ENCODE data around the gene DUSP1. TPM values are rescaled to one million over a fixed set of nuclear protein-coding genes. Genes with fewer than 3 reads are reported as not detected.

The DUSP1 gene
- total and polyA plus RNA-seq, 10 of the 15 experiments (the other 5 are each of a cell fraction or from before 2014, with no cell fraction given) = 1.4 to 6.2 (median 3.9) TPM

DNA sequence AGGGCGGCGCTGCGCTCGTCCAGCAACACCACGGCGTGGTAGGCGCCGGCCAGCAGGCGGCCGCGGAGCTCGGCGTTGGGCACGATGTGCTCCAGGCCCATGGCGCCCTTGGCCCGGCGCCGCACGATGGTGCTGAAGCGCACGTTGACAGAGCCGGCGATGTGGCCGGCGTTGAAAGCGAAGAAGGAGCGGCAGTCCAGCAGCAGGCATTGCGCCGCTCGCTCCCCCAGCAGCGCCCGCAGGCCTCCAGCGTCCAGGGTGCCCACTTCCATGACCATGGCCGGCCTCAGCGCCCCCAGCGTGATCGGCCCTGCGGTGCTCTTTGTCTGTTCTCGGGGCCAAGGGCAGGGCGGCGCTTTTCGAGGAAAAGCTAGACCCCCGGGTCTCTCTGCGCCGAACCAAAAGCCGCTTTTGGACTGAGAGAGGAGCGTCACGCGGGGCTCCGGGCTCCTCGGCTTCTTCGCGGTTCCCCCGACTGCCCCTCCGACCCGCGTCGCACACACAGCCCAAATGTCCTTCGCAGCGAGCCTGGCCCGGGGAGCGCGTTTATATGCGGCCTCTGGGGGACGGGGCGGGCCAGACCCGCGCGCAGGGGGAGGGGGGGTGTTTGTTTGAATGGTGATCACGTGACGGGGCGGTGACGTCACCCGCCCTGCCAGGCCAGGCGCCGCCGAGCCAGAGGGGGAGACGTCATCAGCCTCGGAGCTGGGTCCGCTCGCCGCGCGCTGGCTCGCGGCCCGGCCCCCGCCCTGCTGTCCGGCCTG is at the start of gene DUSP1 (continued):
- TF ChIP-seq RELA (IDR thresholded peaks at IDR 0.05; ENCODE audit: borderline replicate concordance, partially characterized antibody) (no peak), ATF3 (IDR thresholded peaks at IDR 0.05; ENCODE audit: borderline replicate concordance, extremely low read depth, low read depth, low read length) (peak; percentile 72; the same call in 1 of the 2 replicates), KLF5 (IDR thresholded peaks at IDR 0.05; ENCODE audit: partially characterized antibody) (no peak), NFYA (IDR thresholded peaks at IDR 0.05; ENCODE audit: borderline replicate concordance, low read depth, low read length) (no peak), CEBPZ (IDR thresholded peaks at IDR 0.05; ENCODE audit: low read depth, low read length) (no peak), SREBF1 (IDR thresholded peaks at IDR 0.05; ENCODE audit: low read length) (no peak), RBBP5 (conservative IDR thresholded peaks at IDR 0.05) (no peak), ZNF274 (IDR thresholded peaks at IDR 0.05; ENCODE audit: insufficient read depth, insufficient read length) (no peak), SIN3A (IDR thresholded peaks at IDR 0.05; ENCODE audit: low read depth, low read length) (peak; percentile 59; the same call in 1 of the 2 replicates), STAT3 (IDR thresholded peaks at IDR 0.05; ENCODE audit: low read depth, low read length) (no peak), MYB (IDR thresholded peaks at IDR 0.05; ENCODE audit: borderline replicate concordance, low read depth, low read length) (no peak), BCL11A (IDR thresholded peaks at IDR 0.05; ENCODE audit: low read depth, low read length) (no peak), RAD21 (IDR thresholded peaks at IDR 0.05; ENCODE audit: insufficient read depth, low read depth, low read length) (peak; percentile 48), TCF12 (IDR thresholded peaks at IDR 0.05; ENCODE audit: low read depth, low read length) (no peak; the same call in 1 of the 2 replicates), RB1 (IDR thresholded peaks at IDR 0.05; ENCODE audit: borderline replicate concordance) (no peak), YY1 (IDR thresholded peaks at IDR 0.05; ENCODE audit: low read depth, low read length) (peak; percentile 80; the same call in 1 of the 2 replicates), SREBF2 (IDR thresholded peaks at IDR 0.05; ENCODE audit: low read length) (no peak; the same call in 1 of the 2 replicates), PAX5 (IDR thresholded peaks at IDR 0.05; ENCODE audit: borderline replicate concordance, low read depth, low read length) (peak; percentile 34; the same call in 1 of the 2 replicates)
- TF ChIP-seq, protein P1, sequence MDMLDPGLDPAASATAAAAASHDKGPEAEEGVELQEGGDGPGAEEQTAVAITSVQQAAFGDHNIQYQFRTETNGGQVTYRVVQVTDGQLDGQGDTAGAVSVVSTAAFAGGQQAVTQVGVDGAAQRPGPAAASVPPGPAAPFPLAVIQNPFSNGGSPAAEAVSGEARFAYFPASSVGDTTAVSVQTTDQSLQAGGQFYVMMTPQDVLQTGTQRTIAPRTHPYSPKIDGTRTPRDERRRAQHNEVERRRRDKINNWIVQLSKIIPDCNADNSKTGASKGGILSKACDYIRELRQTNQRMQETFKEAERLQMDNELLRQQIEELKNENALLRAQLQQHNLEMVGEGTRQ (IDR thresholded peaks at IDR 0.05; ENCODE audit: borderline replicate concordance, low read depth, low read length) = peak; percentile 86
- TF ChIP-seq, protein P2, sequence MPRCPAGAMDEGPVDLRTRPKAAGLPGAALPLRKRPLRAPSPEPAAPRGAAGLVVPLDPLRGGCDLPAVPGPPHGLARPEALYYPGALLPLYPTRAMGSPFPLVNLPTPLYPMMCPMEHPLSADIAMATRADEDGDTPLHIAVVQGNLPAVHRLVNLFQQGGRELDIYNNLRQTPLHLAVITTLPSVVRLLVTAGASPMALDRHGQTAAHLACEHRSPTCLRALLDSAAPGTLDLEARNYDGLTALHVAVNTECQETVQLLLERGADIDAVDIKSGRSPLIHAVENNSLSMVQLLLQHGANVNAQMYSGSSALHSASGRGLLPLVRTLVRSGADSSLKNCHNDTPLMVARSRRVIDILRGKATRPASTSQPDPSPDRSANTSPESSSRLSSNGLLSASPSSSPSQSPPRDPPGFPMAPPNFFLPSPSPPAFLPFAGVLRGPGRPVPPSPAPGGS (IDR thresholded peaks at IDR 0.05; ENCODE audit: borderline replicate concordance, insufficient read depth, low read depth, low read length, poor library complexity, severe bottlenecking) = no peak
- TF ChIP-seq, protein P3, sequence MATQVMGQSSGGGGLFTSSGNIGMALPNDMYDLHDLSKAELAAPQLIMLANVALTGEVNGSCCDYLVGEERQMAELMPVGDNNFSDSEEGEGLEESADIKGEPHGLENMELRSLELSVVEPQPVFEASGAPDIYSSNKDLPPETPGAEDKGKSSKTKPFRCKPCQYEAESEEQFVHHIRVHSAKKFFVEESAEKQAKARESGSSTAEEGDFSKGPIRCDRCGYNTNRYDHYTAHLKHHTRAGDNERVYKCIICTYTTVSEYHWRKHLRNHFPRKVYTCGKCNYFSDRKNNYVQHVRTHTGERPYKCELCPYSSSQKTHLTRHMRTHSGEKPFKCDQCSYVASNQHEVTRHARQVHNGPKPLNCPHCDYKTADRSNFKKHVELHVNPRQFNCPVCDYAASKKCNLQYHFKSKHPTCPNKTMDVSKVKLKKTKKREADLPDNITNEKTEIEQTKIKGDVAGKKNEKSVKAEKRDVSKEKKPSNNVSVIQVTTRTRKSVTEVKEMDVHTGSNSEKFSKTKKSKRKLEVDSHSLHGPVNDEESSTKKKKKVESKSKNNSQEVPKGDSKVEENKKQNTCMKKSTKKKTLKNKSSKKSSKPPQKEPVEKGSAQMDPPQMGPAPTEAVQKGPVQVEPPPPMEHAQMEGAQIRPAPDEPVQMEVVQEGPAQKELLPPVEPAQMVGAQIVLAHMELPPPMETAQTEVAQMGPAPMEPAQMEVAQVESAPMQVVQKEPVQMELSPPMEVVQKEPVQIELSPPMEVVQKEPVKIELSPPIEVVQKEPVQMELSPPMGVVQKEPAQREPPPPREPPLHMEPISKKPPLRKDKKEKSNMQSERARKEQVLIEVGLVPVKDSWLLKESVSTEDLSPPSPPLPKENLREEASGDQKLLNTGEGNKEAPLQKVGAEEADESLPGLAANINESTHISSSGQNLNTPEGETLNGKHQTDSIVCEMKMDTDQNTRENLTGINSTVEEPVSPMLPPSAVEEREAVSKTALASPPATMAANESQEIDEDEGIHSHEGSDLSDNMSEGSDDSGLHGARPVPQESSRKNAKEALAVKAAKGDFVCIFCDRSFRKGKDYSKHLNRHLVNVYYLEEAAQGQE (IDR thresholded peaks at IDR 0.05; ENCODE audit: low read depth, low read length) = no peak

All from GM12878 (cell line).